Measurements from ENCODE around the gene GNMT. TPM values are rescaled to one million over a fixed set of nuclear protein-coding genes. Genes with fewer than 3 reads are reported as not detected.

The GNMT gene
- total RNA-seq, 1 donor from 2014 or later = 1.7 TPM

DNA sequence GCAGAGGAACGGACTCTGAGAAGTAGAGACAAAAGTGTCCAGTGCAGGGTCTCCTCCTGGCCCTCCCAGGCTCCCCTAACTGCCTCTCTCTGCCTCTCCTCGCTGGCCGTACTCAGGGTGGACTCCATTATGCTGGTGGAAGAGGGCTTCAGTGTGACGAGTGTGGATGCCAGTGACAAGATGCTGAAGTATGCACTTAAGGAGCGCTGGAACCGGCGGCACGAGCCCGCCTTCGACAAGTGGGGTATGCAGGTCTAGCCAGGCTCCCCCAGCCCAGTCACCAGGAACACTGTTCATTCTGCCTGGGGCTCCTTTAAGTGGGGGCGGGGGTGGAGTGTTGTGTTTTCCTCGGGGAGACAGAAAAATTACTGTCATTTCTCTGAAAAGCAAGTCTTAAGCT is 1.5 kb downstream of the GNMT start:
- Mint-ChIP-seq H3K4me1 (peaks cover 13% of the 10 kb centered on the region), H3K27me3 (ENCODE audit: low read depth) (peaks cover 35% of the 10 kb centered on the region), H3K27ac (no peak overlapping the region), H3K36me3 (peaks cover 17% of the 10 kb centered on the region), H3K9me3 (no peaks in the 10 kb centered on the region), H3K4me3 (no peak overlapping the region)
- DNase-seq (ENCODE audit: low spot score in 2 of 2, unreplicated experiment in 2 of 2) = no peak
- TF ChIP-seq CTCF (IDR thresholded peaks at IDR 0.05; ENCODE audit: unreplicated experiment) = no peak

DNA sequence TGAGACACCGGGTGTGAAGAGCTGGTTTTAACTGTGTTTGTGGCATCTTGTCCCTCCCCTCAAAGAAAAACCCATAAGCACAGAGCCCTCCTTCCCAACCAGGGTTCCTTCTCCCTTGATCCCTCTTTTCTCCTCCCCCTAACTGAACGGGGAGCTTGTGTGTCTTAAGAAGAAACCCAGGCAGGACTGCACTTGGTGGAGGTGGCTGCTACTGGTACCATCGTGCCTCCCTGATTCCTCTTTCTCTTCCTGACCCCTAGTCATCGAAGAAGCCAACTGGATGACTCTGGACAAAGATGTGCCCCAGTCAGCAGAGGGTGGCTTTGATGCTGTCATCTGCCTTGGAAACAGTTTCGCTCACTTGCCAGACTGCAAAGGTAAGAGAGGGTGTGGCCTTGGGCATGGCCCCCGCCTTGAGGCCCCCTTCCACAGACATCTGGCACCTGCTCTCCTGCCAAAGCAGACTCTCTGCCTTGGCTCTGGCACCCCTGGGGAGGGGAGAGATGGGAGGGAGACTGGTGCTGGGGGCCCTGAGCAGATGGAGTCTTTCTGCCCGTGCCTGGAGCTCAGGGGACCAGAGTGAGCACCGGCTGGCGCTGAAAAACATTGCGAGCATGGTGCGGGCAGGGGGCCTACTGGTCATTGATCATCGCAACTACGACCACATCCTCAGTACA is 2.1 kb downstream of the GNMT start:
- no peak for TF ChIP-seq CTCF (IDR thresholded peaks at IDR 0.05; ENCODE audit: unreplicated experiment)
- H3K36me3 Mint-ChIP-seq = peaks cover 20% of the 10 kb centered on the region
- no peak for DNase-seq (ENCODE audit: low spot score in 2 of 2, unreplicated experiment in 2 of 2)
- no peak overlapping the region for H3K27ac Mint-ChIP-seq
- H3K9me3 Mint-ChIP-seq = no peaks in the 10 kb centered on the region
- H3K27me3 Mint-ChIP-seq (ENCODE audit: low read depth) = peaks cover 33% of the 10 kb centered on the region
- no peak overlapping the region for H3K4me3 Mint-ChIP-seq
- peaks cover 13% of the 10 kb centered on the region for H3K4me1 Mint-ChIP-seq

- TF ChIP-seq CTCF (IDR thresholded peaks at IDR 0.05; ENCODE audit: unreplicated experiment) = no peak
- H3K4me1 Mint-ChIP-seq = peaks cover 13% of the 10 kb centered on the region
- DNase-seq (ENCODE audit: low spot score in 2 of 2, unreplicated experiment in 2 of 2) = no peak
Measured at GRCh38 chr6:42963179-42963854, 2.8 kb downstream of the GNMT start.

GRCh38 chr6:42963855-42964605 is 3.5 kb downstream of the GNMT start:
- Mint-ChIP-seq H3K27ac (no peak overlapping the region), H3K27me3 (ENCODE audit: low read depth) (peaks cover 29% of the 10 kb centered on the region), H3K36me3 (peaks cover 21% of the 10 kb centered on the region), H3K4me1 (peaks cover 13% of the 10 kb centered on the region), H3K9me3 (no peaks in the 10 kb centered on the region), H3K4me3 (no peak overlapping the region)
- DNase-seq (ENCODE audit: low spot score in 2 of 2, unreplicated experiment in 2 of 2) = no peak
- TF ChIP-seq CTCF (IDR thresholded peaks at IDR 0.05; ENCODE audit: unreplicated experiment) = no peak

More at GRCh38 chr6:42963179-42963854, 2.8 kb downstream of the GNMT start:
- H3K9me3 Mint-ChIP-seq = no peaks in the 10 kb centered on the region
- peaks cover 21% of the 10 kb centered on the region for H3K36me3 Mint-ChIP-seq
- H3K27ac Mint-ChIP-seq = no peak overlapping the region
- peaks cover 33% of the 10 kb centered on the region for H3K27me3 Mint-ChIP-seq (ENCODE audit: low read depth)
- no peak overlapping the region for H3K4me3 Mint-ChIP-seq

- no peak overlapping the region for H3K4me3 Mint-ChIP-seq
- no peak overlapping the region for H3K27ac Mint-ChIP-seq
Measured at GRCh38 chr6:42966571-42966970, 6.0 kb downstream of the GNMT start.

More at GRCh38 chr6:42966571-42966970, 6.0 kb downstream of the GNMT start:
- Mint-ChIP-seq H3K36me3 (peaks cover 22% of the 10 kb centered on the region), H3K9me3 (no peaks in the 10 kb centered on the region), H3K4me1 (no peaks in the 10 kb centered on the region), H3K27me3 (ENCODE audit: low read depth) (peaks cover 5% of the 10 kb centered on the region)
- no peak for TF ChIP-seq CTCF (IDR thresholded peaks at IDR 0.05; ENCODE audit: unreplicated experiment)
- DNase-seq (ENCODE audit: low spot score in 2 of 2, unreplicated experiment in 2 of 2) = no peak

Data from mesothelial cell of epicardium (in vitro differentiated cells).